Measurements from ENCODE around the gene SENP1. TPM values are rescaled to one million over a fixed set of nuclear protein-coding genes. Genes with fewer than 3 reads are reported as not detected.

Gene SENP1
- total RNA-seq, 2 donors from 2014 or later: 11.4 to 15.8 TPM

DNA sequence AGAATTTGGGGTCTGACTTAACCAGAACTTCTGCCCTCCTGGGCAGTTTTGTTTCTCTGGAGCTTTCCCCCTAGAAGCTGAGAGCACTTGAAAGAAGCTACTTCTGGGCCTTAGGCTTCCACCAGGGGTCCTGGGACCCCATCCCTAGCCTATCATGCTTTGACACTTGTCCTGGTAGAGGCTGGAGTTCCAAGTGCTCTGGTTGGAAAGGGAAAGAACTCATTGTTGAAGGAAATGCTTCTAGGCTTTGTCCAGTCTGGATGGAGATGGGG lies 100.2 kb downstream of the SENP1 start:
- intact Hi-C loops (cut with DNase I): no loop called here
- Histone ChIP-seq H3K27me3 (peaks cover 0 to 29% of the 10 kb centered on the region in 2 donors), H3K36me3 (replicated peaks in 1 of 2; ENCODE audit: insufficient read depth in 1 of 2, low read depth in 2 of 2) (no peaks in the 10 kb centered on the region), H3K27ac (no peak overlapping the region), H3K4me3 (no peak overlapping the region), H3K4me1 (peaks cover 43% of the 10 kb centered on the region), H3K9me3 (no peaks in the 10 kb centered on the region)
- DNase-seq: no peak
- ATAC-seq: no peak
- TF ChIP-seq, protein P1, sequence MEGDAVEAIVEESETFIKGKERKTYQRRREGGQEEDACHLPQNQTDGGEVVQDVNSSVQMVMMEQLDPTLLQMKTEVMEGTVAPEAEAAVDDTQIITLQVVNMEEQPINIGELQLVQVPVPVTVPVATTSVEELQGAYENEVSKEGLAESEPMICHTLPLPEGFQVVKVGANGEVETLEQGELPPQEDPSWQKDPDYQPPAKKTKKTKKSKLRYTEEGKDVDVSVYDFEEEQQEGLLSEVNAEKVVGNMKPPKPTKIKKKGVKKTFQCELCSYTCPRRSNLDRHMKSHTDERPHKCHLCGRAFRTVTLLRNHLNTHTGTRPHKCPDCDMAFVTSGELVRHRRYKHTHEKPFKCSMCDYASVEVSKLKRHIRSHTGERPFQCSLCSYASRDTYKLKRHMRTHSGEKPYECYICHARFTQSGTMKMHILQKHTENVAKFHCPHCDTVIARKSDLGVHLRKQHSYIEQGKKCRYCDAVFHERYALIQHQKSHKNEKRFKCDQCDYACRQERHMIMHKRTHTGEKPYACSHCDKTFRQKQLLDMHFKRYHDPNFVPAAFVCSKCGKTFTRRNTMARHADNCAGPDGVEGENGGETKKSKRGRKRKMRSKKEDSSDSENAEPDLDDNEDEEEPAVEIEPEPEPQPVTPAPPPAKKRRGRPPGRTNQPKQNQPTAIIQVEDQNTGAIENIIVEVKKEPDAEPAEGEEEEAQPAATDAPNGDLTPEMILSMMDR (IDR thresholded peaks at IDR 0.05): no peak
- TF ChIP-seq POLR2A (IDR thresholded peaks at IDR 0.05): no peak

DNA sequence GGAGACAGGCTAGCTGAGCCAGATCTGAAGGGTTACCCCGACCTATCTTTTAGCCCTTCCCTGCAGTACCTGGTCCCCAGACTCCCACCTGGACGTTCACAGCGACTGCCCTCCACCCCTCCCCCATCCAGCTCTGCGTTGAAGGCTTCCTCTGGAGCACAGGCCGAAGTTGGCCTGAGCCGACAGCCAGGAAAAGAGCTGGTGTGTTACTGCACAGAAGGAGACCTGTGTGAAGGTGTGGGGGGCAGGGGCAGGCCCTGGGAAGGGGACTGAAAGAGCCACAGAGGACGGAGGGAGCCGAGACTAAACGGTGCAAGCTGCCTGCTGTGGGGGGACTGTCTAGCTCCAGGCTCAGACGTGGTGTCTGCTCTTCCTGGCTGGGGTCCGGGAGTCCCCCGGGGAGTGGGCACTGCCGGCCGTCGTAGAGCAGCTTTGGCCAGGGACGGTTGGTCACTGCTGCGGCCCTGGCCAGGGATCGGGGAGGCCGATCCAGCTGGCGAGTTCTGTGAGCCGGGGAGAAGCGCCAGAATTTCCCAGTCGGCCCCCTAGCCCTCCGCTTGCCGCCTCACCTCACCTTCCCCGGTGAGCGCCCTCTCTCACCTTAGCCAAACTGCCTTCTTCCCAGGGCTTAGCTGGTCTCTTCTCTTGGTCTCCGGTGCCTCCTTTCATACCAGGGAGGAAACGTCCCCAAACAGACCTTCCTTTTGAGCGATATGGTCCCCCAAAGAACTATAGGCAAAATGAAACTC lies 100.7 kb downstream of the SENP1 start:
- TF ChIP-seq, protein P1 (IDR thresholded peaks at IDR 0.05): no peak
- no peak for TF ChIP-seq POLR2A (IDR thresholded peaks at IDR 0.05)
- no peaks in the 10 kb centered on the region for H3K36me3 ChIP-seq (replicated peaks in 1 of 2; ENCODE audit: insufficient read depth in 1 of 2, low read depth in 2 of 2)
- ATAC-seq: no peak
- no peaks in the 10 kb centered on the region for H3K9me3 ChIP-seq
- H3K4me3 ChIP-seq: no peak overlapping the region
- intact Hi-C loops (cut with DNase I): no loop called here
- 43 to 56% methylated on average over 27 to 29 of the region's 30 CpGs for WGBS, 2 donors
- H3K4me1 ChIP-seq: peaks cover 44% of the 10 kb centered on the region
- H3K27ac ChIP-seq: no peak overlapping the region
- no peak for DNase-seq
- H3K27me3 ChIP-seq: peaks cover 0 to 34% of the 10 kb centered on the region in 2 donors

DNA sequence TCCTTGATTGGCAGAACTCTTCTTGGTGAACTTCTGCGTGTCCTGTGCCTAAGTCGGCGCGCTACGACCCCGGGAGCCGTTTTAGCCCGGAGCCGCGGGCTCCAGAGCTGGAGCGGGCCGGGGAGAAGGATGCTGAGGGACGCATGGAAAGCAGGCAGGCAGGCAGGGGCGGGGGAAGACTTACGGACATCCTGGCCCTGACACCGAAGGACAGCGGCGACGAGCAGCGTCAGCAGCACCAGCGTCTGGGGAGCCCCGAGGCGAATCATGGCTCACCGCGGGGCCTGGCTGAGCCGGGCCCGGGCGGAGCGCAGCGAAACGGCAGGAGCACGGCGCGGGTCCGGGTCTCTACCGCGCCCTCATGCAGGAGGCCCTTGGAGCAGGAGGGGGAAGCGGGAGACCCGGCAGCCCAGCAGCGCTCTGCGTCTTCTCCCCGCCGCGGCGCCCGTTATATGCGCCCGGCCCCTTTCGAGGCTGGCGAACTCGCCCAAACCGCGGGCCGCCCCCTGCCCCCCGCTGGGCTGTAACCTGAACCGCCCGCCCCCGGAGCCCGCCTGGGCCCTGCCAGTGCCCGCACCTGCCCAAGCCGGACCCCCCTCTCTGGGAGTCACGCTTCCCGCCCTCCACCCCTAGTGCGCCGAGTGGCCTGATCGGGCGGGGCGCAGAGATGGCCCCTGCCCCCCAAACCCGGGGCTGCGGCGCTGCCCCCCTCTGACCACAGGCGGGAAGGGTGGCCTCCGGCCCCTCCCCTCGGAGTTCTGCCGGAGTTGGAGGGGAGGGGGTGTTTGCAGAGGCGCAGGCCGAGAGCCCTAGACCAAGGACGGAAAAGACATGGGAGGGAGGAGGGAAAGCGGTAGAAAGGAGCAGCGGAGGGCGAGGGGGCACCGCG lies 101.6 kb downstream of the SENP1 start, which contains the start of gene COL2A1:
TSS of gene COL2A1 (minus strand) at position 424 of the 889 bp plus-strand sequence. CDS start at position 269, 155 bp downstream.
- no peak within 1 kb of the TSS for H3K27ac ChIP-seq
- DNase-seq: peak in 1 of 4 donors; percentile 25
- peak; percentile 28 for ATAC-seq
- H3K4me3 ChIP-seq: no peak within 1 kb of the TSS
- 1 to 3% methylated on average over 23 to 78 of the region's 83 CpGs for WGBS, 2 donors
- TF ChIP-seq, protein P1 (IDR thresholded peaks at IDR 0.05): no peak
- TF ChIP-seq POLR2A (IDR thresholded peaks at IDR 0.05): no peak
- H3K9me3 ChIP-seq: no peaks in the 10 kb centered on the region
- H3K27me3 ChIP-seq: peaks cover 0 to 35% of the 10 kb centered on the region in 2 donors
- intact Hi-C loops (cut with DNase I): no loop called here
- no peaks in the 10 kb centered on the region for H3K36me3 ChIP-seq (replicated peaks in 1 of 2; ENCODE audit: insufficient read depth in 1 of 2, low read depth in 2 of 2)
- H3K4me1 ChIP-seq: peaks cover 44% of the 10 kb centered on the region

DNA sequence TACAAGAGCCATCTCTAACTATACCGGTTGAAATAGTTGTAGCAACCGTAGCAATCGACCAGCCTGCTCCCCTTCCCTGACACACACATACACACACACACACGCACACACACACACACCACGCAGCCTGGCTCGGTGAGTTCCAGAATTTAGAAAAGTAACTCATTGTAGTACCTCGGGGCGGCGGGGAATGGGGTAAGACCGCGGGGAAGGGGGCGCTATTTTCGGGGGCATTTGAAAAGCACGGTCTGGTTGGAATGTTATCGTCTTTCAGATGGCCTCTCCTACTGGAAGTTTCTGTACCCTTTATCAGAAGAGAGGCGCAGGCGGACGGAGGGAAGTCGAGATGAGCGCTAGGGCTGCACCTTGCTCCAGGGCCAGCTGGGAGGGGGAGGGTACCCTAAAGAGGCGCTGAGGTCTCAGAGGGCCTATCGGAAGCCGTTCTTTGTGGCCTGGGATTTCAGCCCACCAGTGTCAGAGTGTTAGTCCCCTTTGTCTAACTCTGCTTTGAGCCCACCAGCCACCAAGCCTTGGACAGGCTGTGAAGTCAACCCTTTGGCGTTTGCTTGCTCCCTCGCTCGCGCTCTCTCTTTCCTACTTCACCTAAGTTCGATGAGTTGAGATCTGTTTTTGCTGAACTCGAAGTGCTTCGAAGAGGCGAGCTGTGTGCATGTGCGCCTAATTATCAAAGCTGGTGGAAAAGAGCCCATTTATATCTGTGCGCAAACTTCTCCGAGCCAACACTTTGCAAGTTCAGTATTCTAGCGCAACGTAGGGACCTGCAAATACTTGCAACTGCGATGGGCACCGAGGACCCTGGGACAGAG lies 102.4 kb downstream of the SENP1 start:
- Histone ChIP-seq H3K27me3 (peaks cover 0 to 35% of the 10 kb centered on the region in 2 donors), H3K4me3 (no peak overlapping the region), H3K9me3 (no peaks in the 10 kb centered on the region), H3K36me3 (replicated peaks in 1 of 2; ENCODE audit: insufficient read depth in 1 of 2, low read depth in 2 of 2) (no peaks in the 10 kb centered on the region), H3K4me1 (peaks cover 44% of the 10 kb centered on the region), H3K27ac (no peak overlapping the region)
- intact Hi-C loops (cut with DNase I): no loop called here
- no peak for DNase-seq
- 7 to 19% methylated on average over 37 to 38 of the region's 38 CpGs for WGBS, 2 donors
- no peak for TF ChIP-seq POLR2A (IDR thresholded peaks at IDR 0.05)
- TF ChIP-seq, protein P1 (IDR thresholded peaks at IDR 0.05): no peak
- no peak for ATAC-seq
